GM23338 (cell line): Measurements from ENCODE around the gene PRKAR1B. TPM values are rescaled to one million over a fixed set of nuclear protein-coding genes. Genes with fewer than 3 reads are reported as not detected.

Source experiments
- ATAC-seq: fragments of 200-7000 bp; cut with Tn5 transposase; 3 replicates; pipeline ENCODE4 v1.9.1; 2020
- DNase-seq: peaks from one replicate; pipeline ENCODE4 v3.0.0-alpha.2; 2015; ENCODE audit warnings: low spot score
- H2AFZ ChIP-seq: fragments of 200-600 bp; sonication (generic); 2 replicates; pipeline ENCODE4 v1.8.0; 2016; ENCODE audit warnings: antibody characterized with exemption, mild to moderate bottlenecking, moderate library complexity
- H3F3A ChIP-seq: fragments of 200-600 bp; sonication (generic); replicated peaks from 2 replicates; pipeline ENCODE4 v1.8.0; 2017; ENCODE audit warnings: antibody characterized with exemption, mixed run types, low read depth
- H3K27ac ChIP-seq: fragments of 200-600 bp; sonication (generic); 2 replicates; pipeline ENCODE4 v1.6.1; 2016; ENCODE audit warnings: low read depth
- H3K27me3 ChIP-seq: fragments of 200-600 bp; sonication (generic); 2 replicates; pipeline ENCODE4 v1.8.0; 2016; ENCODE audit warnings: mild to moderate bottlenecking, mixed run types, moderate library complexity; ENCODE audit not compliant: insufficient read depth
- H3K36me3 ChIP-seq: fragments of 200-600 bp; sonication (generic); 2 replicates; pipeline ENCODE4 v1.8.0; 2016; ENCODE audit warnings: mild to moderate bottlenecking; ENCODE audit not compliant: insufficient read depth
- H3K4me1 ChIP-seq: fragments of 200-600 bp; sonication (generic); 2 replicates; pipeline ENCODE4 v1.8.0; 2016; ENCODE audit warnings: mild to moderate bottlenecking, moderate library complexity; ENCODE audit not compliant: insufficient read depth
- H3K4me2 ChIP-seq: fragments of 200-600 bp; sonication (generic); 2 replicates; pipeline ENCODE4 v1.7.1; 2017; ENCODE audit warnings: mixed run types
- H3K4me3 ChIP-seq: fragments of 200-600 bp; sonication (generic); 2 replicates; pipeline ENCODE4 v1.6.1; 2016; ENCODE audit warnings: mixed run types
- H3K79me2 ChIP-seq: fragments of 200-600 bp; sonication (generic); replicated peaks from 2 replicates; pipeline ENCODE4 v1.8.0; 2017; ENCODE audit warnings: mild to moderate bottlenecking; ENCODE audit not compliant: insufficient read depth
- H3K9me2 ChIP-seq: fragments of 200-600 bp; sonication (generic); 2 replicates; pipeline ENCODE4 v1.8.0; 2017; ENCODE audit not compliant: insufficient read depth
- H4K20me1 ChIP-seq: fragments of 200-600 bp; sonication (generic); replicated peaks from 2 replicates; pipeline ENCODE4 v1.8.0; 2017; ENCODE audit warnings: mild to moderate bottlenecking; ENCODE audit not compliant: insufficient read depth
- H3K27ac Mint-ChIP-seq: 2 replicates; pipeline ENCODE4 v1.8.0; 2020; ENCODE audit warnings: inconsistent platforms, mild to moderate bottlenecking, moderate library complexity, mixed read lengths
- H3K27me3 Mint-ChIP-seq: 3 replicates; pipeline ENCODE4 v1.8.0; 2022; ENCODE audit warnings: low read depth, mild to moderate bottlenecking, moderate library complexity, mixed read lengths, inconsistent platforms; ENCODE audit not compliant: insufficient read depth, poor library complexity
- H3K36me3 Mint-ChIP-seq: 3 replicates; pipeline ENCODE4 v1.8.0; 2021; ENCODE audit warnings: low read depth, mild to moderate bottlenecking, inconsistent platforms, moderate library complexity, mixed read lengths
- H3K4me1 Mint-ChIP-seq: 3 replicates; pipeline ENCODE4 v1.8.0; 2020; ENCODE audit warnings: mild to moderate bottlenecking, inconsistent platforms, mixed read lengths
- H3K4me3 Mint-ChIP-seq: 3 replicates; pipeline ENCODE4 v1.8.0; 2021; ENCODE audit warnings: moderate library complexity, mild to moderate bottlenecking, inconsistent platforms, mixed read lengths
- H3K9me3 Mint-ChIP-seq: 3 replicates; pipeline ENCODE4 v1.8.0; 2020; ENCODE audit warnings: moderate library complexity, mild to moderate bottlenecking, inconsistent platforms, mixed read lengths
- CREB1 ChIP-seq: fragments of 250-450 bp; sonication (Bioruptor Pico); IDR thresholded peaks from 2 replicates; pipeline ENCODE4 v1.5.0; 2020; ENCODE audit warnings: low read depth, mild to moderate bottlenecking, moderate library complexity
- EZH2 ChIP-seq: fragments of 200-600 bp; sonication (generic); IDR thresholded peaks from one replicate; pipeline ENCODE4 v1.8.0; 2017; ENCODE audit warnings: antibody characterized with exemption, mild to moderate bottlenecking, low read depth; ENCODE audit not compliant: unreplicated experiment
- EZH2phosphoT487 ChIP-seq: fragments of 200-600 bp; sonication (generic); IDR thresholded peaks from one replicate; pipeline ENCODE4 v1.8.1; 2018; ENCODE audit warnings: antibody characterized with exemption; ENCODE audit not compliant: unreplicated experiment
- JUNB ChIP-seq: IDR thresholded peaks from one replicate; pipeline ENCODE4 v1.6.1; 2016; ENCODE audit warnings: antibody characterized with exemption; ENCODE audit not compliant: unreplicated experiment
- NANOG ChIP-seq: IDR thresholded peaks from 2 replicates; pipeline ENCODE4 v1.6.1; 2016; ENCODE audit warnings: antibody characterized with exemption, borderline replicate concordance
- POLR2AphosphoS5 ChIP-seq: IDR thresholded peaks from 2 replicates; pipeline ENCODE4 v1.6.1; 2016; ENCODE audit warnings: antibody characterized with exemption, low read depth
- STAT1 ChIP-seq: IDR thresholded peaks from one replicate; pipeline ENCODE4 v1.6.1; 2016; ENCODE audit warnings: antibody characterized with exemption; ENCODE audit not compliant: unreplicated experiment
- ZNF114 ChIP-seq: fragments of 250-450 bp; sonication (Bioruptor Pico); IDR thresholded peaks from 2 replicates; pipeline ENCODE4 v1.5.0; 2020; ENCODE audit warnings: mild to moderate bottlenecking, moderate library complexity
- ZNF331 ChIP-seq: fragments of 250-450 bp; sonication (Bioruptor Pico); IDR thresholded peaks from 2 replicates; pipeline ENCODE4 v1.5.0; 2020; ENCODE audit warnings: low read depth, mild to moderate bottlenecking, moderate library complexity
- polyA plus RNA-seq: library from polyadenylated mRNA; unstranded; fragments of >200 nt; fragmentation: Nextera tagmentation; extraction: Ambion mirVana; gene quantifications from 2 replicates; pipeline ENCODE4 v1.2.1, GENCODE V29; 2016
- total RNA-seq: library from RNA; depleted of rRNA; stranded (reverse); fragments of >200 nt; shearing (Covaris generic); gene quantifications from 2 replicates; pipeline ENCODE4 v1.2.3, GENCODE V29; 2014
- TF ChIP-seq, protein P1 (sequence below): IDR thresholded peaks from 2 replicates; pipeline ENCODE4 v1.6.1; 2016; ENCODE audit warnings: antibody characterized with exemption
- TF ChIP-seq, protein P2 (sequence below): fragments of 250-450 bp; sonication (Bioruptor Pico); IDR thresholded peaks from 2 replicates; pipeline ENCODE4 v1.5.0; 2020; ENCODE audit warnings: mild to moderate bottlenecking, moderate library complexity
- TF ChIP-seq, protein P3 (sequence below), 2 experiments: fragments of 200-600 bp in 1 of 2; sonication (generic) in 1 of 2; conservative IDR thresholded peaks; 2 replicates each; pipeline versions ENCODE4 v1.5.1 to v1.6.1; 2016 to 2017; ENCODE audit warnings: antibody characterized with exemption in 2 of 2, low read depth in 2 of 2, mild to moderate bottlenecking in 2 of 2, moderate library complexity in 1 of 2
- TF ChIP-seq, protein P4 (sequence below): IDR thresholded peaks from one replicate; pipeline ENCODE4 v1.6.1; 2018; ENCODE audit warnings: antibody characterized with exemption; ENCODE audit not compliant: unreplicated experiment

The PRKAR1B gene
- total and polyA plus RNA-seq, 2 experiments from 2014 or later: 35.7 to 36.7 TPM

DNA sequence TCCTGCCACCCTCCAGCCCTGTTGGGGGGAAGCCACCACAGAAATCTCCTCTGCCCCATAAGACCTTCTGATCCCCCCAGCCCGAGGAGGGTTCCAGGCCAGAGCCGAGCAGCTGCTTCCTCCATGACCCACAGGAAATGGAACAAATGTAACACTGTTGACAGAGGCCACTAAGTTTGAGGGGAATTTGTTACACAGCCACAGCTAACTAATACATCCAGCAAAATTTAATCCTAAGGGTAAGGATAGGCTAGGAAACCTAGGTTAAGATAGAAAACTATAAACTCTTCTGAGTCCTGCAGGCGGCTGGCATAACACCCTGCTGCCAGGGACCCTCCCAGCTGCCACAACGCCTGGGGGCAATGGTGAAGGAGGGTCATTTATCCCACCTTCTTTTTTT is 140.6 kb downstream of the PRKAR1B start:
- Mint-ChIP-seq H3K36me3 (peaks cover 78% of the 10 kb centered on the region), H3K4me3 (no peak overlapping the region), H3K27ac (no peak overlapping the region), H3K27me3 (peaks cover 6% of the 10 kb centered on the region), H3K9me3 (peaks cover 23% of the 10 kb centered on the region), H3K4me1 (no peaks in the 10 kb centered on the region)
- Histone ChIP-seq H3K4me3 (no peak overlapping the region), H4K20me1 (no peaks in the 10 kb centered on the region), H2AFZ (no peak overlapping the region), H3K4me2 (no peak overlapping the region), H3K36me3 (no peaks in the 10 kb centered on the region), H3K27ac (no peak overlapping the region), H3K4me1 (no peaks in the 10 kb centered on the region), H3K27me3 (no peaks in the 10 kb centered on the region), H3F3A (no peaks in the 10 kb centered on the region), H3K9me2 (no peaks in the 10 kb centered on the region), H3K79me2 (no peaks in the 10 kb centered on the region)
- ATAC-seq (no peak), DNase-seq (no peak)
- TF ChIP-seq POLR2AphosphoS5: no peak
- TF ChIP-seq, protein P1, sequence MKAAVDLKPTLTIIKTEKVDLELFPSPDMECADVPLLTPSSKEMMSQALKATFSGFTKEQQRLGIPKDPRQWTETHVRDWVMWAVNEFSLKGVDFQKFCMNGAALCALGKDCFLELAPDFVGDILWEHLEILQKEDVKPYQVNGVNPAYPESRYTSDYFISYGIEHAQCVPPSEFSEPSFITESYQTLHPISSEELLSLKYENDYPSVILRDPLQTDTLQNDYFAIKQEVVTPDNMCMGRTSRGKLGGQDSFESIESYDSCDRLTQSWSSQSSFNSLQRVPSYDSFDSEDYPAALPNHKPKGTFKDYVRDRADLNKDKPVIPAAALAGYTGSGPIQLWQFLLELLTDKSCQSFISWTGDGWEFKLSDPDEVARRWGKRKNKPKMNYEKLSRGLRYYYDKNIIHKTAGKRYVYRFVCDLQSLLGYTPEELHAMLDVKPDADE: no peak
- TF ChIP-seq NANOG: no peak
- TF ChIP-seq JUNB: no peak
- no peak for TF ChIP-seq STAT1
- no peak for TF ChIP-seq ZNF331 (CRISPR knock-in tag)
- TF ChIP-seq, protein P2, sequence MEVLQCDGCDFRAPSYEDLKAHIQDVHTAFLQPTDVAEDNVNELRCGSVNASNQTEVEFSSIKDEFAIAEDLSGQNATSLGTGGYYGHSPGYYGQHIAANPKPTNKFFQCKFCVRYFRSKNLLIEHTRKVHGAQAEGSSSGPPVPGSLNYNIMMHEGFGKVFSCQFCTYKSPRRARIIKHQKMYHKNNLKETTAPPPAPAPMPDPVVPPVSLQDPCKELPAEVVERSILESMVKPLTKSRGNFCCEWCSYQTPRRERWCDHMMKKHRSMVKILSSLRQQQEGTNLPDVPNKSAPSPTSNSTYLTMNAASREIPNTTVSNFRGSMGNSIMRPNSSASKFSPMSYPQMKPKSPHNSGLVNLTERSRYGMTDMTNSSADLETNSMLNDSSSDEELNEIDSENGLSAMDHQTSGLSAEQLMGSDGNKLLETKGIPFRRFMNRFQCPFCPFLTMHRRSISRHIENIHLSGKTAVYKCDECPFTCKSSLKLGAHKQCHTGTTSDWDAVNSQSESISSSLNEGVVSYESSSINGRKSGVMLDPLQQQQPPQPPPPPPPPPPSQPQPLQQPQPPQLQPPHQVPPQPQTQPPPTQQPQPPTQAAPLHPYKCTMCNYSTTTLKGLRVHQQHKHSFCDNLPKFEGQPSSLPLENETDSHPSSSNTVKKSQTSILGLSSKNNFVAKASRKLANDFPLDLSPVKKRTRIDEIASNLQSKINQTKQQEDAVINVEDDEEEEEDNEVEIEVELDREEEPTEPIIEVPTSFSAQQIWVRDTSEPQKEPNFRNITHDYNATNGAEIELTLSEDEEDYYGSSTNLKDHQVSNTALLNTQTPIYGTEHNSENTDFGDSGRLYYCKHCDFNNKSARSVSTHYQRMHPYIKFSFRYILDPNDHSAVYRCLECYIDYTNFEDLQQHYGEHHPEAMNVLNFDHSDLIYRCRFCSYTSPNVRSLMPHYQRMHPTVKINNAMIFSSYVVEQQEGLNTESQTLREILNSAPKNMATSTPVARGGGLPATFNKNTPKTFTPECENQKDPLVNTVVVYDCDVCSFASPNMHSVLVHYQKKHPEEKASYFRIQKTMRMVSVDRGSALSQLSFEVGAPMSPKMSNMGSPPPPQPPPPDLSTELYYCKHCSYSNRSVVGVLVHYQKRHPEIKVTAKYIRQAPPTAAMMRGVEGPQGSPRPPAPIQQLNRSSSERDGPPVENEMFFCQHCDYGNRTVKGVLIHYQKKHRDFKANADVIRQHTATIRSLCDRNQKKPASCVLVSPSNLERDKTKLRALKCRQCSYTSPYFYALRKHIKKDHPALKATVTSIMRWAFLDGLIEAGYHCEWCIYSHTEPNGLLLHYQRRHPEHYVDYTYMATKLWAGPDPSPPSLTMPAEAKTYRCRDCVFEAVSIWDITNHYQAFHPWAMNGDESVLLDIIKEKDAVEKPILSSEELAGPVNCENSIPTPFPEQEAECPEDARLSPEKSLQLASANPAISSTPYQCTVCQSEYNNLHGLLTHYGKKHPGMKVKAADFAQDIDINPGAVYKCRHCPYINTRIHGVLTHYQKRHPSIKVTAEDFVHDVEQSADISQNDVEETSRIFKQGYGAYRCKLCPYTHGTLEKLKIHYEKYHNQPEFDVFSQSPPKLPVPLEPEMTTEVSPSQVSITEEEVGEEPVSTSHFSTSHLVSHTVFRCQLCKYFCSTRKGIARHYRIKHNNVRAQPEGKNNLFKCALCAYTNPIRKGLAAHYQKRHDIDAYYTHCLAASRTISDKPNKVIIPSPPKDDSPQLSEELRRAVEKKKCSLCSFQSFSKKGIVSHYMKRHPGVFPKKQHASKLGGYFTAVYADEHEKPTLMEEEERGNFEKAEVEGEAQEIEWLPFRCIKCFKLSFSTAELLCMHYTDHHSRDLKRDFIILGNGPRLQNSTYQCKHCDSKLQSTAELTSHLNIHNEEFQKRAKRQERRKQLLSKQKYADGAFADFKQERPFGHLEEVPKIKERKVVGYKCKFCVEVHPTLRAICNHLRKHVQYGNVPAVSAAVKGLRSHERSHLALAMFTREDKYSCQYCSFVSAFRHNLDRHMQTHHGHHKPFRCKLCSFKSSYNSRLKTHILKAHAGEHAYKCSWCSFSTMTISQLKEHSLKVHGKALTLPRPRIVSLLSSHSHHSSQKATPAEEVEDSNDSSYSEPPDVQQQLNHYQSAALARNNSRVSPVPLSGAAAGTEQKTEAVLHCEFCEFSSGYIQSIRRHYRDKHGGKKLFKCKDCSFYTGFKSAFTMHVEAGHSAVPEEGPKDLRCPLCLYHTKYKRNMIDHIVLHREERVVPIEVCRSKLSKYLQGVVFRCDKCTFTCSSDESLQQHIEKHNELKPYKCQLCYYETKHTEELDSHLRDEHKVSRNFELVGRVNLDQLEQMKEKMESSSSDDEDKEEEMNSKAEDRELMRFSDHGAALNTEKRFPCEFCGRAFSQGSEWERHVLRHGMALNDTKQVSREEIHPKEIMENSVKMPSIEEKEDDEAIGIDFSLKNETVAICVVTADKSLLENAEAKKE: no peak
- TF ChIP-seq, protein P3, sequence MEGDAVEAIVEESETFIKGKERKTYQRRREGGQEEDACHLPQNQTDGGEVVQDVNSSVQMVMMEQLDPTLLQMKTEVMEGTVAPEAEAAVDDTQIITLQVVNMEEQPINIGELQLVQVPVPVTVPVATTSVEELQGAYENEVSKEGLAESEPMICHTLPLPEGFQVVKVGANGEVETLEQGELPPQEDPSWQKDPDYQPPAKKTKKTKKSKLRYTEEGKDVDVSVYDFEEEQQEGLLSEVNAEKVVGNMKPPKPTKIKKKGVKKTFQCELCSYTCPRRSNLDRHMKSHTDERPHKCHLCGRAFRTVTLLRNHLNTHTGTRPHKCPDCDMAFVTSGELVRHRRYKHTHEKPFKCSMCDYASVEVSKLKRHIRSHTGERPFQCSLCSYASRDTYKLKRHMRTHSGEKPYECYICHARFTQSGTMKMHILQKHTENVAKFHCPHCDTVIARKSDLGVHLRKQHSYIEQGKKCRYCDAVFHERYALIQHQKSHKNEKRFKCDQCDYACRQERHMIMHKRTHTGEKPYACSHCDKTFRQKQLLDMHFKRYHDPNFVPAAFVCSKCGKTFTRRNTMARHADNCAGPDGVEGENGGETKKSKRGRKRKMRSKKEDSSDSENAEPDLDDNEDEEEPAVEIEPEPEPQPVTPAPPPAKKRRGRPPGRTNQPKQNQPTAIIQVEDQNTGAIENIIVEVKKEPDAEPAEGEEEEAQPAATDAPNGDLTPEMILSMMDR (conservative IDR thresholded peaks at IDR 0.05; ENCODE audit: low read depth in 2 of 2): no peak
- TF ChIP-seq ZNF114: no peak
- no peak for TF ChIP-seq EZH2phosphoT487
- TF ChIP-seq CREB1 (CRISPR knock-in tag): no peak
- TF ChIP-seq EZH2: no peak
- TF ChIP-seq, protein P4, sequence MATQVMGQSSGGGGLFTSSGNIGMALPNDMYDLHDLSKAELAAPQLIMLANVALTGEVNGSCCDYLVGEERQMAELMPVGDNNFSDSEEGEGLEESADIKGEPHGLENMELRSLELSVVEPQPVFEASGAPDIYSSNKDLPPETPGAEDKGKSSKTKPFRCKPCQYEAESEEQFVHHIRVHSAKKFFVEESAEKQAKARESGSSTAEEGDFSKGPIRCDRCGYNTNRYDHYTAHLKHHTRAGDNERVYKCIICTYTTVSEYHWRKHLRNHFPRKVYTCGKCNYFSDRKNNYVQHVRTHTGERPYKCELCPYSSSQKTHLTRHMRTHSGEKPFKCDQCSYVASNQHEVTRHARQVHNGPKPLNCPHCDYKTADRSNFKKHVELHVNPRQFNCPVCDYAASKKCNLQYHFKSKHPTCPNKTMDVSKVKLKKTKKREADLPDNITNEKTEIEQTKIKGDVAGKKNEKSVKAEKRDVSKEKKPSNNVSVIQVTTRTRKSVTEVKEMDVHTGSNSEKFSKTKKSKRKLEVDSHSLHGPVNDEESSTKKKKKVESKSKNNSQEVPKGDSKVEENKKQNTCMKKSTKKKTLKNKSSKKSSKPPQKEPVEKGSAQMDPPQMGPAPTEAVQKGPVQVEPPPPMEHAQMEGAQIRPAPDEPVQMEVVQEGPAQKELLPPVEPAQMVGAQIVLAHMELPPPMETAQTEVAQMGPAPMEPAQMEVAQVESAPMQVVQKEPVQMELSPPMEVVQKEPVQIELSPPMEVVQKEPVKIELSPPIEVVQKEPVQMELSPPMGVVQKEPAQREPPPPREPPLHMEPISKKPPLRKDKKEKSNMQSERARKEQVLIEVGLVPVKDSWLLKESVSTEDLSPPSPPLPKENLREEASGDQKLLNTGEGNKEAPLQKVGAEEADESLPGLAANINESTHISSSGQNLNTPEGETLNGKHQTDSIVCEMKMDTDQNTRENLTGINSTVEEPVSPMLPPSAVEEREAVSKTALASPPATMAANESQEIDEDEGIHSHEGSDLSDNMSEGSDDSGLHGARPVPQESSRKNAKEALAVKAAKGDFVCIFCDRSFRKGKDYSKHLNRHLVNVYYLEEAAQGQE: no peak
